HG03135 (cell line): Measurements from ENCODE around the gene AKNA.

Experiments
- ATAC-seq: cut with Tn5 transposase; IDR thresholded peaks from one replicate; pipeline ENCODE4 v1.9.1; 2021; ENCODE audit warnings: mild to moderate bottlenecking, moderate library complexity; ENCODE audit not compliant: unreplicated experiment

The AKNA gene

DNA sequence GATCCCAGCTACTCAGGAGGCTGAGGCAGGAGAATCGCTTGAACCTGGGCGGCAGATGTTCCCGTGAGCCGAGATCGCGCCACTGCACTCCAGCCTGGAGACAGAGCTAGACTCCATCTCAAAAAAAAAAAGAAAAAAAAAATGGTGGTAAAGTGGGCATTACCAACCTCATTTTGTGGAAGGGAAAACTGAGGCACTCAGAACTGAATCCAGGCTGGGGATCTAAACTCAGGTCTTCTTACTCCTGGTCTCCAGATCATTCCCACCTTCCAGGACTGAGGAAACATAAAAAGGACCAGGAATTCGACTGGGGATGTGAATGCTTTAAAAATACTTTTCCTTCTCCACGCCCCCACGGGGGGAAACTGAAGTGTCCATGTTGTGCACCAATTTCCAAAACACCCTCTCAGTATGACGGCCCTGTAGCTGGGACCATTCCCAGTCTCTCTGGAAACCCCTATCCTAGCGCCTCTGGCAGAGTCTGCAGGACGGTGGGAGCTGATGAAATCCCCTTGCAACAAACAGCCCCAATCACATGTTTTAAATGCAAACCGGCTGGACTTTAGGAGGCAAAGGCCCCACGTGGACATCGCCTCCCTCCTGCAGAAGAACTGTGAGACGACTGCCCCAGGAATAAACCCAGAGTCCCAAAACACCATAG is 8.9 kb upstream of the AKNA start:
- no peak for ATAC-seq

DNA sequence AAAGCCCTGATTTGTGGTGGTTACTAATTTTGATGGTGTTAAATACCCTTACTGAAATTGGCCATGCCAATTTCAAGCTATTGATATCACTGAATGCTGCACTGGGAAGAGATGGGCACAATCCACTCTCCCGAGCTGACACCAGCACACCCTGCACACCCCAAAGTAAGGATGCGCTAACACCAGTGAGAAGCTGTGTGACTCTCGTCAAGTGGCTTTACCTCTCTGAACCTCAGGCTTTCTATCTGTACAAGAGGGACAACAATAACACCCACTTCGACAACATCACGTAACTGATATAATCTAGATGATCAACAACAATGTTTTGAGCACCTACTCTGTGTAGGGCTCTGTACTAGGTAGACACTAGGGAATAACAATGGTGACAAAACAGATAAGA is 8.0 kb upstream of the AKNA start:
- ATAC-seq, result no peak

DNA sequence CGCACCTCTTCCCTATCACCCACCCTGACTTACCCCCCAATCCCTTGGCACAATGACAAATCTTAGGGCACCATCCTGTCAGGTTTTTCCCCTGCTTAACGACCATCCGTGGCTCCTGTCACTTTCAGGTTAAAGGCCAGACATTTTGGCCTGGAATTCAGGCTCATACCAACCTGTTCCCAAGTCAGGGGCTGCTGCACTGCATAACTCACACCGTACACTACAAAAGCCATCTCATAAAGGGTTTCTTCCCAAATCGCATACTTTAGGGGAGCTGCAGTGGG is 7.5 kb upstream of the AKNA start:
- no peak for ATAC-seq

DNA sequence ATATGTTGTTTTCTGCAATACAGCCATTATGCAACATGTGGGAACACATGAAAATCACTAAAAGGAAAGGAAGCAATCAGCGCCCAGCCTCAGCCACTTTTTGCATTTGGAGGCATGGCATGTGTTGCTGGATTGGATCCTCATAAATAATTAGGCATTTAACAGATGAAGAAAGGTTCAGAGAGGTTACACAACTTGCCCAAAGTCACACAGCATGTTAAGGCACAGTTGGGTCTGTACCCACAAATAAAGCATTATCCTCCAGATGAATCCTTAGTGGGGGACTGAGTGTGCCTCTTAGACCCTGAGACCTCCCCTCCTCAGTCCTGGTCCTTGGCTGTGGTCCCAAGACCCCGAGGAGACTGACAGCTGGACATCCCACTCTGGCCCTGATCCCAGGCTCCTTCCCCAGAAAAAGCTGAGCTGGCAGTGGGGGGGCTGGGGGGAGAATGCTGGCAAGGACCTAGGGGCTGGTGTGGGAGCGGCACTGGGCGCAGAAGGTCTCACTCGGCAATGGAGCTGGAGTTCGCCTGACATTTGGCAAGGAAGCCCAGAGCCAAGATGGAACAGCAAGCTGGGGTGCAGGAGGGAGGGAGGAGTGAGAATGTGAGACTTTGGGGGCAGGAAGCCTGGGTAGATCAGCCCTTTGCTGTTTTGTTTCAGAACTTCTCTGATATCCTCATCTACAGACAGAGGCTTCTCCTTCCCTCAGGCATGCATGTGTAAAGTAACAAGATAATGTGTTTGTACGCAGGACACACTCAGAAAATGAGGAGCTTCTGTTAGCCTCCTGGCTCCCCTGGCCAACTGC is 6.9 kb upstream of the AKNA start:
- no peak for ATAC-seq

DNA sequence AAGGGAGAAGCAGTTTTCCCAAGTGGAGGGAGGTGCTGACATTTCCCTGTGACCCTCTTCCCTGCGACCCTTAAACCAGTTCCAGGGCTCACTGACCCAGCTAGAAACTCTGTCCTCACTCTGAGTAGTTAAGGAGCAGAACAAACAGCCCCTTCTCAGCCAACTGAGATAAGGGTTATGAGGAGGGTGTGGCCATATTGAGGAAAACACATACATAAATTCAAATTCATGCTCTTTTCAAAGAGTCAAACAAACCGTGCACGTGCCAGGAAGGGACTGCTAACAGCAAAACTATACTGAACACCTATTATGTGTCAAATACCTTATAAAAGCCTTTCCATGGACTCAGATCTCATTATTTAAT is 4.9 kb upstream of the AKNA start:
- ATAC-seq, result no peak

DNA sequence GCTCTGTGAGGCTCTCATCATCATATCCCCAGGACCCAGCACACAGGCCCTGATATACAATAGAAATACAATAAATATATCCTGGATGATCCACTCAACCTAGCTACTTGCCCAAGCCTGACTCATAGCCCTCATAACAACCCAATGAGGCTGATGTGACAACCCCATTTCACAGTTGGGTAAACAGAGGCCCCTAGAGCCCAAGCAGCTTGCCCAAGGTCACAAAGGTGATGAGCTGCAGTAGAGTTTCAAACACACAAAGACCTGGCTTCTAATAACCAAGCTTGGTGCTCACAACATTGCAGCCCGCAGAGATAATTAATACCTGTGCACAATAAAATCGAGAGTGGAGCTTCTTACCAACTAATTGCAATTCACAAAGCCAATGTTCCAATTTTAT is 3.2 kb upstream of the AKNA start:
- no peak for ATAC-seq

DNA sequence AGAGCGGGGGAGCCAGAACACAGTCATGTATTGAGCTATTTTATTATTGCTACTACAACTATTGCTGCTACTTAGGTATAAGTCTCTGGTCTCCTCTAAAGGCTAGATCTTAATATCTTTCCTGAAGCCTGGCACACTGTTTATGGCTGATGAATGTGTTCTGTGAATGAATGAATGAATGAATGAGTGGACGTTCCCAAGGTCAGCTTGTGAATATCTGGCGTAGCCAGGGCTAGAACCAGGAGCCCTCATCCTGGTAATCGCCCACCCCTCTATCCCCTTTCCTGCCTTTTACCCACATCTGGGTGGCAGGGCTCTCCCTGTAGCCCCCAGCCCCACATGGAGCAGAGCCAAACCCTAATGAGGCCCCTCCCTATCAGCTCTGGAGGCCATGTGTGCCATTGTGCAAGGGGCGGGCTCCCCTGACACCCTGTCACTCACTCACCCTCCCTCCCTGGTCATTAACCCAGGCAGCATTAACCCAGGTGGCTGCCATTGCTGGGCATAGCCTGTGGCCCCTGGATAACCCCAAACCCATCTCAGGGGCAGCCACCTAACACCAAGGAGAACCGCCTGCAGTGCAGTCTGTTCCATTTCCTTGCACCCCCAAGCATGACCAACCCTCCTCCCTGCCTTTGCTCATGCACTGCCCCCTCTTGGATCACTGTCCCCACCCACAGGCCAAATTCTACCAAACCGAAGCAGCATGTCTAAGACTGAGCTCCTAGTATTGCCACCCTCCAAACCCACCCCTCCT is 2.0 kb upstream of the AKNA start:
- ATAC-seq, result no peak

DNA sequence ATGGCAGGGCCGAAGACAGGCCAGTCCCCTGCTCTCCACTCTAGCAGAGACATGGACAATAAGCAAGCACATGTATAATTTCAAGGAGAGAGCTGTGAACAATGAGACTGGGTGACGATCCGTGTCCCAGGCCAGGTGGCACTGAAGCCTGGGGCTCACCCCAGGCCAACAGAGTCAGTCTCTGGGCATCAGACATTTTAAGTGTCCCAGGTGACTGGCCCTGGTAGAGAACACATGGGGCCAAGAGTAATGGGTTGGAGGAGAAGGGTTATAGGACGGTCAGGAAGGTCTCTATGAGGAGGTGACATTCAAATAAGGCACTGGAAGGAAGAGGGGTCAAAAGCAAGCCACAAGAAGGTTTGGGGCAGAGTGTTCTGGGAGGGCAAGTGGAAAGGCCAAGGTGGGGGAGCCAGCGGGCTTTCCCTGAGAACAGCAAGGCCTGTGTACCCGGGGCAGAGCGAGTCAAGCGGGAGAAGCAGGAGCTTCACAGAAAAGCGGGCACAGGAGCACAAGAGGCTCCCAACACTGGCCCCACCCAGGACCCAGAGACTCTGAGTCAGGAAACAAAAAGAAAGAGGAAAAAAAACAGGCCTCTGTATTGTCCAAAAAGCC is 1.1 kb upstream of the AKNA start:
- no peak for ATAC-seq

DNA sequence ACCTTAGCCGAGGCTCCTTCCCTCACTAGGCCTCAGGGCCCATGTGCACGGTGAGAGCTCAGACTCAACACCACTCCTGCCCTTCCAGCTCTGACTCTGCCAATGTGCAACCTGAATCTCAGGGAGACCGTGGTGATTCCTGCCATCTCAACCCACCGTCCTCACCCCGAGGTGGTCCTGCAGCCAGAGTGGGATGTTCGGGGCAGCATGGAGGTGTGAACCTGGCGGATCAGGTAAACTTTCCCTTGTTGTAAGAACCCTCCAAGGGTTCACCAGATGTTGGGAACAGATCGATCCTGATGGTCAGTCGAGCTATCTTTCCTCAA is 538 bp upstream of the AKNA start:
- ATAC-seq, result no peak

DNA sequence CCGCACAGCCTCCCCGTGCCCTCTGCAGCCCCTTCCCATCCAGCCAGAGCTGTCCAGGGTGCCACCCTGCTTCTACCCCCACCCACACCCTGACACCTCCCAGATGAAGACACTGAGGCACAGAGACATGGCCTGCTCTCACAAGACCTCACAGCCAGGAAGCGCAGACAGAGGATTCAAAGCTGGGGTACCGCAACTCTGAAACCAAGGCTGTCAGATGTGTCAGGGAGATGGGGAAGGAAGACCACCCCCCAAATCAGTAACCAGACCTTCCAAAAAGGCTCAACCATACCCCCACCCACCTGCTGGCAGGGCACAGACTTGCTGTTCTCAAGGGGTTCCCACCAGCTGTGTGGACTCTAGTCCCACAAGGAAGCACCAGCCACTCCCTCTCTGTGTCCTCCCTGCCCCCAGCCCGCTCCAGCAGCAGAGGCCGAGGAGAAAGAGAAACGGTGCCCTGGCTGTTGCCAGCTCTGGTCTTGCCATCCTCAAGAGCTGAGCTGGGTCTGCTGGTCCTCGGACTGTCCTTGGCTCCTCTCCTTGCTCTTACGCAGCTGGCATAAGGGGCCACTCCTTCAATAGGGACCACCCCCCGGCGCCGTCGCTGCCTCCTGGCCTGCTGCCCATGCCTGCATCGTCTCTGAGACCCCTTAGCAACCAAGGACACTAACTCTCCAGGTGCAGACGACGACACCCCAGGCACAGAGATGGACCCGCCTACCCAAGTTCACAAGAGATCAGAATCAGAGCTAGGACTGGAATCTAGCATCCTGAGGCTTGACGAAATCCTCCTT is 699 bp downstream of the AKNA start:
- ATAC-seq, result no peak

DNA sequence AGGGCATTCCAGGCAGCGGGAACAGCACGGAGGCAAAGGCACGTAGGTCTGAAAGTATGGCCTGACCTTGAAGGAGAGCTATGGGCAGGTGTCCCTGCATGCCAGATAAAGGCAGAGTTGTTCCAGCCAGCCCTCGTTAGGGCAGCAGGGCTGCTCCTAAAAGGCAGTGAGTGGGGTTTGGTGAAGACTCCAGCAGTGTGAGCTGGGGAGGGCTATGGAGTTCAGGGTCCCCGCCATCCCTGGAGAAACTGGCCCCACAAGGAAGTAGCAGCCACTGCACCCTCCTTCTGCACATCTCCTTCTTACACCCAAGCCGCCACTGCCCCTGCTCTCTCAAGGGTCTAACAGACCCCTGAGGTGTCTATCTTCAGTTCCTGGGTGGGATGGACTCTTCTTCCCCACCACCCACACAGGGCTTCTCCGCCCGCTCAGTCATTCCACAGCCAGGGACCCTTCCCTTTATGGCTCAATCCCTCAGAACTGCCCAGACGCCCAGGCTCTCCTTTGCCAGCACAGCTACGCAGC is 1.4 kb downstream of the AKNA start:
- ATAC-seq, result no peak

DNA sequence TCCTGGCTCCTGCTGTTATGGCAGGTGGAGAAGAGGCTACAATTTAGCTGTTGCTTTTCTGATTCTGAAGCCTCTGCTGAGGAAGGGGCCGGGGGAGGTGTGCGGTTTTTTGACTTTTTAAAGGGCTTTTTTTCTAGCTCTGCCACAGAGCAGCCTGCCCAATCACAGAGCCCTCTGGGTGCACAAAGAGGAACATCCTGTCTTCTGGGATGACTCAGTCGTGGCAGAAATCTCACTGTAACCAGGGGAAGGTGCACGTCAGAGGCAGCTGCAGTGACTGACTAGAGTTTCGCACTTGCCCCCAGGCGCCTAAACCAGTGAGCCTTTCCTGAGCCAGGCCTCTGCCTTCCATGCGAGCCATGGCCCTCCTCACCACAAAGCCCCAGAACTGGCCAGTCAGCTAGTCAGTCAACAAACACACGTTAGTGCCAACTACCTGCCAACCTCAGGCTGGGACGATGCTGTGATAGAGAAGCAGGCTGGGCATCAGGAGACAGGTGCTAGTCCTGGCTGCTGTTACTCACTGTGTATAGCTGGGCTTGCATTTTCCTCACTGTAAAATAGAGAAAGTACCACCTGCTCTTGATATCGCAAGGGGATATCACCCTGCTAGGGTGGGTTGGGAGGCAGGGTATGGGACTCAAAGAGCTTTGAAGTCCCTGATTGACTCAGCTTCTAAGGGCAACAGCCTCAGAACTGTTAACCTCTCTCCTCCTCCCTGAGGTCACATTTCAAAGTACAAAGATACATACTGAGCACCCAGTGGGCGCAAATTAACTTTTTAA is 2.2 kb downstream of the AKNA start:
- peak; percentile 83 for ATAC-seq

DNA sequence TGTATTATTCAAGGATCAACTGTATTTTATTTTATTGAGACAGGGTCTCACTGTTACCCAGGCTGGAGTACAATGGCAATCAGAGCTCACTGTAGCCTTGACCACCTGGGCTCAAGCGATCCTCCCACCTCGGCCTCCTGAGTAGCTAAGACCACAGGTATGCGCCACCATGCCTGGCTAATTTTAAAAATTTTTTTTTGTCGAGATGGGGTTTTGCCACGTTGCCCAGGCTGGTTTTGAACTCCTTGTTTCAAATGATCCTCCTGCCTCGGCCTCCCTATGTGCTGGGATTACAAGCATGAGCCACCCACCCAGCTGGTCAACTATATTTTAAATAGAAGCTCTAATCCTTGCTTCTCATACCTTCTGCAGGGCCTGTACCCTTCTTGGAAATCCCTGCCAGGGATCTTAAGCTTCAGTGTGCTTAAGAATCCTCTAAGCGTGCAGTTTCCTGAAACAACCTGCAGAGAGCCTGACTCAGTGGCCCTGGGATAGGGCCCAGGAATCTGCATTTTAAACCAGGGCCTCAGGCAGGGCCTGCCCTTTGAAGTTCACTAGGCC is 2.9 kb downstream of the AKNA start:
- no peak for ATAC-seq

DNA sequence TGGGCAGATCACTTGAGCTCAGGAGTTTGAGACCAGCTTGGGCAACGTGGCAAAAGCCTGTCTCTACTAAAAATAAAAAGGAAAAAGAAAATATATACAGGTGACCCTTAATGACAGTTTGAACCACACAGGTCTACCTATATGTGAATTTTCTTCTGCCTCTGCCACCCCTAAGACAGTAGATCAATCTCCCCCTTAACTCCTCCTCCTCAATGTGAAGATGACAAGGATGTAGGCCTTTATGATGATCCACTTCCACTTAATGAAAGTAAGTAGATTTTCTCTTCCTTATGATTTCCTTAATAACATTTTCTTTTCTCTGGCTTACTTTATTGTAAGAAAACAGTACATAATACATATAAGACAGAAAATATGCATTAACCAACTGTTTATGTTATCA is 3.4 kb downstream of the AKNA start:
- no peak for ATAC-seq

DNA sequence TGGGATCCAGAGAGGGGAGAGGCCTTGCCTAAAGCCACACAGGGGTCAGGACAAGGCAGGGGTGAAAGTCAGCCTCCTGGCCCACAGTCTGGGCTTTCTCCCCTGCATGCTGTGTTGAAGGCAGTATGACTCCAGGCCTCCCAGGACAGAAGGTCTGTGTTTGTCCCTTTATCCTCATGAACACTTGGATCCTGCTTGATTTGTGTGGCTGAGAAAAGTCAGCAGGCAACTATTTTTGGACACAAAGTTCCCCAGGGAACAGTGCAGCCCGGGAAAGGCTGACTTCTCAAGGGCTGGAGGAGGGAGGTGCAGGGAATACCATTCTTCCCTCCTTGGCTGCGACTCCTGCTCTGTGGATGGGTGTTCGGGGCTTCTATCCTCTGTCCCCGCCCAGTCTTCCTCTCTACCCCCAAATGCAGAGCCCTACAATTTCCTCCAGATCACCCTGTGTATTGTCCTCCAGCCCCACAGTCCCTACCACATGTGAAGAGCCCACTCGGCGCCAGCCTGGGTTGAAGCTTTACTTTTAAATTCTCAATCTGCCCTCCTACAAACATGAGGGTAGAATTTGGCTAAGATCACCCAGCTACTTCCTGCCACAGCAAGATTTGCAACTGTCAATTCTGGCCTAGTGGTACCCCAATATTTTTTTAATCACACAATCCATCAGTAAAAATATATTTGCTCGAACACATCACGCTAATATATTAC is 4.1 kb downstream of the AKNA start:
- no peak for ATAC-seq

DNA sequence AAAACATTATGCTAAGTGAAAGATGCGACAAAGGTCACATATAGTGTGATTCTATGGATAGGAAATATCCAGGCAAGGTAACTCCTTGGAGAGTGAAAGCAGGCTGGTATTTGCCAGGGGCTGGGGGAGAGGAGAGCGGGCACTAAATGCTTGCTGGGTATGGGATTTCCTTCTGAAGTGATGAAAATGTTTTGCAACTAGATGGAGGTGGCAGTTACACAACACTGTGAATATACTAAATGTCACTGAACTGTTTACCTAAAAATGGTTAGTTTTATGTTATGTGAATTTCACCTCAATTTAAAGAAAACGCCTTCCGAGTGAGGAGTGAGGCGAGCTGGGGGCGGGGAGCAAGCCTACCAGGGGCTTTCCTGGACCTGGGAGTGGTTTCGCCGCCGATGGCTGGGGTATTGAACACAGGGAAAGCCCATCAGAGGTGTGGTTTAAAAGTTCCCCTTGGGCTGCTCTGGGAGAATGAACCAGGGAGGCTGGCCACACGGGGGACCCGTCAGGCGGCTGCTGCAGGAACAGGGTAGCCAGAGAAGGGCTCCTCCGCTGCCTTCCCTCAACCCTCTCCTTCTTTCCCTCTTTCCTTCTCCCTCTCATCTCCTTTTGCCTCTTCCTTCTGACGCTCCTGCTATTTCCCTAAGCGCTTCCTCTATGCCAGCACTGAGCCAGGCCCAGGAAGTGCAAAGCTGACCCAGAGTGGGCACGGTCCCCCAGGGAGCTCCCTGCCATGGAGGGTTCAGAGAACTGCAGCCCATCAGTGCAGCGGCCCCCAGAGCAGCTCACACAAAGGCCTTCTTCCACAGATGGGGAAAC is 4.9 kb downstream of the AKNA start:
- ATAC-seq, result no peak

DNA sequence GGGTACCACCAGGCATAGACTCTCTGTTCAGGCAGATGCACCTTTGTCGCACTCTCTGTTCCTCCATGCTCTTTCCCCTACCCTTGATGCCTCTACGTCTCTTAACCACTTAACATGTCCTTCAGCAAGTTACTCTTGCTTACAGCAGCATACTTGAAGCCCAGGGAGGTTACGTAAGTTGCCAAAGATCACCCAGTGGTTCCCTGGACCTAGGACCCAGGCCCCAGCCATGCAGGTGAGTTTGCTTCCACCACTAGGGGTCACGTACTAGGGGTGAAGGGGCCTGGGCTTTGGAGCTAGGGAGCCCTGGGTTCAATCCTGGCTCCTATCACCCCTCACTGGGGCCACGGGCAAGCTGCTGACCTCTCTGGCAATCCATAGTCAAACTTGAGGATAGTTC is 8.9 kb downstream of the AKNA start:
- no peak for ATAC-seq

DNA sequence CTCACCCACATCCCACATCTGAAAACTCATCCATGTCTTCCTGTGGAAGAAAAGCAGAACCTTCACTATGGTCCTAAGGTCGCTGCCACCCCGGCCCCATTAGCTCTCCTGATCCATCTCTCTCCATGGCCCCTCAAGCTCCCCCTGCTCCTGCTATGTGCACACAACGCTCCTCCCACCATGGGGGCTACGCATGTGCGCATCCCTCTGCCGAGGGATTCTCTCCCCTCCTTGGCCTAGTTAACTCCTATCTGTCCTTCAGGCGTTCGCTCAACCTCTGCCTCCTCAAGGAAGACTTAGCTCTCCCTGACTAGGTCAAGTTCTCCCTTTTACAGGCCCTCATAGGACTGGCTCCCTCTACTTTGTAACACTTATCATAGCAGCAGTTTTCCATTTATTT is 9.8 kb downstream of the AKNA start:
- no peak for ATAC-seq
